Embryonic facial prominence (tissue), 1 donor: Measurements from ENCODE around the gene DNAJB11.
"Not testable (repeated sequence)": the region's sequence is repeated elsewhere in the genome, so short reads cannot be mapped to it uniquely, and the experiment has no call there.

Experiments used
- DNase-seq: peaks from one replicate; pipeline ENCODE4 v3.0.0-alpha.2; 2016; ENCODE audit errors: extremely low spot score

DNAJB11 gene

DNA sequence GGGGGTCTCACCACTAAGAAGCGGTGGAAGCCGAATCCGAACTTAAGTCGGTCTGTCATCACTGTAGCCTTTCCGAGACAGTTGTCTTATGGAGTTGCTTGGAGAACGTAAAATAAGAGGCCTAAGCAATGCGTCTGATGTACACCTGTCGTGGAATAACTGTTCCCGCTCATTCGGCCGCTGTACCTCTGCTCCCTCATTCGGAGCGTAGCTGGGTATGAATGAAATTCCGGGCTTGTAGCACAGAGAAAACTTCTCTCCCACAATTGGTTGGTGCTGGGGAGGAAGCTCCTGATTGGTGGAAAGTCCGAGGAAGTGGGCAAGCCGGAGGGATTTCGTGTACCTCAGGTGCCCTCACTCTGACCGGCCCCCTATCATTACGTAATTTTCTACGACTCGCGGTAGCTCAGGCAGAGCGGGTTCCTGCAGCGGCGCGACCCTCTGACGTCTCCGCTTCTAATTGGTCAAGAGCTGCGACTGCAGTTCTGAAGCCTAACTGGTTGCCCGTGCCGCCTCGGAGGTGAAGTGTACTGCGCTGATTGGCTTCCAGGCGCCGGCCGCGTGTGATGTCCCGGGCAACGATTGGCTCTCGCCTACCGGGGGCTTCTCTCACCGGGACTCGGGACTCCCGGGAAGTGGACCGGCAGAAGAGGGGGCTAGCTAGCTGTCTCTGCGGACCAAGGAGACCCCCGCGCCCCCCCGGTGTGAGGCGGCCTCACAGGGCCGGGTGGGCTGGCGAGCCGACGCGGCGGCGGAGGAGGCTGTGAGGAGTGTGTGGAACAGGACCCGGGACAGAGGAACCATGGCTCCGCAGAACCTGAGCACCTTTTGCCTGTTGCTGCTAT is at the start of gene DNAJB11:
Gene DNAJB11, plus strand, starts transcription at position 625 of the 845 bp plus-strand sequence. Its CDS starts 178 bp downstream, at position 803.
- DNase-seq, result peak; percentile 99

DNA sequence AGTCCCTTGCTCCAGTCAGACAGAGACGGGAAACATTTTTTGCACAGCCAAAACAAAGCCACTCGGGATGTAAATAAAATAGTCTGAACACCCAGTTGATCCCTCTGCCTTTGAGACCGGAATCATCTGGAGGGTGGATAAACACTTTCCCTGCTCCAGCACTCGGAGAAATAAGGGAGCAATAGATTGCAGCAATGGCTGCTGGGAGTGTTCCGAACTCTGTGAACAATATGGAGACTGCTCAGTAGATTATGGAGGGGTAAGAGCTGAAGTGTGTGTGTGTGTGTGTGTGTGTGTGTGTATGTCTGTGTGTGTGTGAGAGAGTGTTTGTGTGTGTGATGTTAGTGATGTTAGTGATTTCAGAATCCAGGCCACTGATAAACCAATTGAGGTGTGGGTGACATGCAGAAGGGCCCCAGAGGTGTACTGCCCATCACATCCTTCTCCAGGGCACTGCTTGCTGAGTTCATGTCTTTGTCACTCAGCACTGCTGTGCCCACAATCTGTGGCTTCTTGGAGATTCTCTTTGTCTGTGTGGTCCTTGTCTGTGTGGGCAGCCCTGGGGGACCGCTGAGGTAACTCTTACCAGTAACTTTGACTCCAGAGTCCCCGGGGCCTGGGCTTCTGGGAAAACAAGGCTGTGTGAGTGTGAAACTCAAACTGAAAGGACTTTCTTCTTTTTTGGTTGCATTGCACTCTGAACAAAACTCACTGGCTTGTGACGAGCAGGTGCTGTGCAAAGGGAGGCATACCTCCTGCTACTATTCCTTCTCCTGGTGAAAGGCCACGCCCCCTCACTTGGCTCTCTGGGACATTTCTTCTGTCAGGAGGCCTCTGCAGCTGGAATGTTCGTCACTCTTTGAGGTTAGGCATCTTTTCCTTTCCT is 49.3 kb upstream of the DNAJB11 start:
- DNase-seq, result no peak

DNA sequence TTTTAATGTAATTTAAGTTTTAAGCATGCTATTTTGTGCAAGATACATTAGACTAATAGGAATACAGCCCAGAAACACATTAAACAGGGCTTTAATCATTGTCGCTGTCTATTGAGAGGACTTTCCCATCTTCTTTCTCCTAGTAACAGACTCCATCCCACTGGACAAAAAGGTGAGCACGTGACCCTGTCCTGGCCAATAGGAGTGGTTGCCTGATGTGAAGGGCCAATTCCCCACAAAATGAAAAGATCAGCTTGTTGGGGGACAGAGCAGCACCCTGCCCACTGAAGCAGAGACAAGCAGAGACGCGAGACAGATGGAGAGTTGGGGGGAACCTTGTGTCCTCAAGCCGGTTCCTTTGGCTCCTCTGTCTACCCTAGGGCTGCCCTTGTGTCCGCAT is 47.5 kb upstream of the DNAJB11 start:
- DNase-seq, result no peak

DNA sequence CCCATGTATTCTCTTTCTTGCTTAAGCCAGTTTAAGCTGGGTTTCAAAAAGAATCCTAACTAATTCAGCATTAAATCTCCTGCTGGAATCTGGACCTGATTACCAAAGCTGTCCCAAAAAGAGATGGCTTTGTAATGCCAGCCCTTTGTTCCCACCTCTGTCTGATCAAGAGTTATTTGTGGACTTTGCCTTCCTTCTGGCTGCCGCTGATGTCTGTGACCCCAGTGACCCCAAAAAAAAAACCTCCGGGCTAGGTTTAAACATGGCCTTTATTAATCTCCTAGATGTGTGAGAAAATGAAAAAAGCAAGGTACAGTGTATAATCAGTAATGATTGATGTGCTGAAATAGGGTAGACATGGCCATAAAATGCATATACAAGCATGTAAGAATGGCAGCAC is 47.1 kb upstream of the DNAJB11 start:
- no peak for DNase-seq

DNA sequence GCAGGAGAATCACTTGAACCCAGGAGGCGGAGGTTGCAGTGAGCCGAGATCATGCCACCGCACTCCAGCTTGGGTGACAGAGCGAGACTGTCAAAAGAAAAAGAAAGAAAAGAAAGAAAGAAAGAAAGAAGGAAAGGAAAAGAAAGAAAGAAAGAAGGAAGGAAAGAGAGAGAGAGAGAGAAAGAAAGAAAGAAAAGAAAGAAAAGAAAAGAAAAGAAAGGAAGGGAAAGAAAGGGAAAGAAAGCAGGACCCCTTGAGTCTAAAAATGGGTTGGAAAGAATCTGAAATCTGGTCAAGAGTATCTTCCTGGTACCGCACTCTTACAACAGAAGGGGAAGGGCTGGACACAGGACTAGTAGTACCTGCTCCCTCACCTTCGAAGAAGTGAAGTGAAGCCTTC is 45.9 kb upstream of the DNAJB11 start:
- no peak for DNase-seq

- DNase-seq, result no peak
Measured at GRCh38 chr3:186525369-186526255, 44.9 kb upstream of the DNAJB11 start.

DNA sequence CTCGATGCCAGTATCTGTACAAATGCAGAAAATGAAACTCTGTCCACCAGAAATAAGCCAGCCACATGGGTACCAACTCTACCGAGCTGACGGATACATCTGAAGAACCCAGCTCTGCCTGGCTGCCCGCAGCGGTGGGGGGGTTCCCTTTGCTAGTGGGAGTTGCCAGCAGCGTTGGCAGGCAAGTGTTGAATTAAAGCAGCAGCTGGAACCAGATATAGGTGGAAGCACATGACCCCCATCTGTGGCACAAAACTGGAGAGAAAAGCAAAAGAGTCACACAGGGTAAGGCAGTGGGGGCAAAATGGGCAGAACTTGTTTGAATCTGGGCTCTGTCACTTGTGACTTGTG is 44.3 kb upstream of the DNAJB11 start:
- DNase-seq, result no peak

- no peak for DNase-seq
Measured at GRCh38 chr3:186529201-186529999, 41.1 kb upstream of the DNAJB11 start.

- DNase-seq, result no peak
Measured at GRCh38 chr3:186530415-186530814, 40.1 kb upstream of the DNAJB11 start.

DNA sequence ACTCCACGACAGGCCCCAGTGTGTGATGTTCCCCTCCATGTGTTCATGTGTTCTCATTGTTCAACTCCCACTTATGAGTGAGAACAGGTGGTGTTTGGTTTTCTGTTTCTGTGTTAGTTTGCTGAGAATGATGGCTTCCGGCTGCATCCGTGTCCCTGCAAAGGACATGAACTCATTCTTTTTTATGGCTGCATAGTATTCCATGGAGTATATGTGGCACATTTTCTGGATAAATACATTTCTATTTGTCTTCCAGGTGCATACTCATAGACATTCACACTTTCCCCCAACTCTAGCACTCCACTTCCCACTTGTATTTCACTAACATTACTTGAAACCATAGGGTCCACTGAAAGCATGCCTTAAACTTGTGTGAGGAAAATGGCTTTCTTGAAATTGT is 38.8 kb upstream of the DNAJB11 start:
- DNase-seq, result not testable (repeated sequence)

DNA sequence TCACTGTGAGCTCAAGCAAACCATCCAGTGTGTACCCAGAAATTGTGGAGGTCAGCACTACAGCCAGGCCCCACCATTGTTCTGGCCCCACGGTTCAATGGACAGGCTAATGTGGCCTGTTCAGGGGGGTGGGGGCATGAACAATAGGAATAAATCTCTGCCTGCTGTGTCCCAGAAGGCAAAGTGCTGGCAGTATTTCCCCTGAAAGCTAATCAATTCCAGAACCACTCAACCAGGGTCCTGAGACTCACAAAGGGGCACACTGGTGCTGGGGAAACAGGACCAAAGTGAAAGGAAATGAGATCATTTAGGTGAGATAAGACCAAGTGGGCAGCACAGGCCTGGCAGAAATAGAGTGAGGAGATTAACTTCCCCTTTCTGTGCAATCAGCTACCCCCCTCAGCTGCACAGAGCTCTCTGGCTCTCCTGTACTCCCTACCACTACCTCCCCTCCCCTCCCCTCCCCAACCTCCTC is 37.9 kb upstream of the DNAJB11 start:
- no peak for DNase-seq

DNA sequence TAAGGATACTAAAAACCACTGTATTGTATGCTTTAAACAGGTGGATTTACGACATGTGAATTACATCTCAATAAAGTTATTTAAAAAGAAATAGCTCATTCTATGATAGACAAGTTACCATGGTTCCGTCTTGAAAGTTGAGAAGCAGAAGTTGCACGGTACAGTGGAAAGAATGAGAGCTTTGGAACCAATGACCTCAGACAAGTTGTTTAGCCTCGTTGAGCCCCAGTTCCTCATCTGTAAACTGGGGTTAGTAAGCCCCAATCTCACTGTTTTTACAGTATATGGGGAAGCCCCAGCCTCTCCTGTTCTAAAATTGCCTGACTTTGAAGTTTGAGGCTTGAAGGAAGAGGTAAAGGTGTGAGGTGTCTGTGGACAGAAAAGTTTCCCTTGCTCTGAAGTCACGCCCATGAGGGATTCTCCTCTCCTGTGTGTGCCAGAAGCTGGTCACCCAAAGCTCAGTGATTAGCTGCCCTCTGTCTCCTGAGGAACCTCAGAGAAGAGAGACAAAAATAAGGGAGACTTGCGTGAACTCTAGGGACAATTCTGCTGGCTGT is 36.3 kb upstream of the DNAJB11 start:
- DNase-seq, result no peak

GRCh38 chr3:186536883-186537844 is 33.4 kb upstream of the DNAJB11 start:
- no peak for DNase-seq

DNA sequence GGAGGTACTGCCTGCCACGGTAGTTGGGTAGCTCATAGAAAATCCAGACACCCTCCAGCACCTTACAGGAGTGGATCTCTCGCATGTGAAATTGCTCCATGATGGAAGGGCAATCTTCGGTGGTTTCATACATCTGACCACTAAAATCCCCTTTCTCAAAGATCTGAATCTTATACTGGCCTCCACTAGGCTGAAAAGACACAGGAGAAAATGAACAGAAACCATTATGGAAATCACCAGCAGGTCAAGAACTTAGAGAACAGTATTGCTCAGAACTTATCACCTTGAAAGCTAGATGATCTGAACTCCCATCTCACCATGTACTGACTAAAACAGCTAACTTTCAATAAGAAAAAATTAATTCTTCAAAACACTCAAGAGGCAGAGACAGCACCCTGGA is 31.7 kb upstream of the DNAJB11 start:
- DNase-seq, result no peak

DNA sequence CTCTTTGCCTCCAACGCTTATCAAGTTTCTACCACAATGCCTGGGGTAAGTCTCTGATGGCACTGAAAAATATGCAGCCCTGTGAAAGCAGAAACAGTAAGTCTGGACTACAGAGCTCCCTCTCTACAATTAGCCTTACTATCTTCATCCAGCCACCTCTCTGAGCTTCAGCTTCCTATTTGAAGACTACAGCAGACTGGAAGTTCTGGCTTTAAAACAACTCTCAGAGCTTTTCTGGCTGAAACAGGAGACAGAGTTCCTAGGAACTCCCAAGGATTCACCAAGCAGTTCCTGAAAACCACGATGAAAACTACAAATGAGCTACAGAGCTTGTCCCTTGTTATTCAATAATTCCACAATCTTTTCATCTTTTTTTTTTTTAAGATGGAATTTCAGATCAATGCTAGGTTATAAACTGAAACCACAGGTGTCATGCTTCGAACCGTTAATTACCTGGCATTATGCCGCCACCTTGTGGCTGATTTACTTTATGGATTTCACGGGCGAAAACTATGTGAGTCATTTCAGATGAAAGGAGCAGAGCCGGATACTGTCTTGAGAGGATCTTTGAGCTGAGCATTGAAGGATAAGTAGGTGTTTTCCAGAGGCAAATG is 30.2 kb upstream of the DNAJB11 start:
- peak; percentile 49 for DNase-seq

GRCh38 chr3:186540835-186541226 is 29.7 kb upstream of the DNAJB11 start:
- DNase-seq, result no peak

DNA sequence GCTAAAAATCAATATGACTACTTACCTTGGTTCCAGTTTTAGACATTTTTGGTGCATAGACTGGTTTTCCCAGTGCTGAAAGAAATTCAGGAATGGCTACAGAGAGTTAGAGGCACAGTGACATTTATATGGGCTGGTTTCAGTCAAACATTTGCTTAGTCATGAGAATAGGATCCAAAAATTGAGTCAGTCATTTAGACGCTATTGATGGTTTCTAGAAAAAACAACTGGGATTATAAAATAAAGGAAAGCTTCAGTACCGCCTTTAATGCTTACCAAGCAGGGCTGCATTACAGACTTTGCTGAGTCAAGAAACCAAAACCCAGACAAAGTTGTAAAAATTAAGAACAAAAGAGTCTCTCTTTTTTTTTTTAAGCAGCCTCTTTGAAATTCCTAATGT is 26.2 kb upstream of the DNAJB11 start, which contains the start of gene CRYGS:
Gene CRYGS, minus strand, starts transcription at position 100 of the 400 bp plus-strand sequence. Its CDS starts 54 bp downstream, at position 46.
- no peak for DNase-seq

GRCh38 chr3:186549497-186549896 is 21.0 kb upstream of the DNAJB11 start:
- DNase-seq, result no peak

DNA sequence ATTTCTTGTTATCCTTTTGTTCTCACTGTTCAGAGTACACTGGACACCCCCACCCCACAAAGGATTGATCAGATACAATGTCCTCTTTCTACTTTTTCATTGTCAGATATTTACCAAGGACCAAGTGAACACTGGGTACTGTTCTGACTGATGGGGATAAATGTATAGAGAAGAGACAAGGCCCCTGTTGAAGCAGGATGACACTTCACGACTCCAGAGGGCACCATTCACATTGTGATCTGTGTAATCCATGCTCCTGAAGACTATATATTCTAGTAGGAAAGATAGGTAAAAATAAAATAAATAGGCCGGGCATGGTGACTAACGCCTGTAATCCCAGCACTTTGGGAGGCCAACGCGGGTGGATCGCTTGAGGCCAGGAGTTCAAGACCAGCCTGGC is 19.1 kb upstream of the DNAJB11 start:
- no peak for DNase-seq
